ENCODE results near the gene RIPOR3.
"Not testable (repeated sequence)": the region's sequence is repeated elsewhere in the genome, so short reads cannot be mapped to it uniquely, and the experiment has no call there.

Gene RIPOR3

DNA sequence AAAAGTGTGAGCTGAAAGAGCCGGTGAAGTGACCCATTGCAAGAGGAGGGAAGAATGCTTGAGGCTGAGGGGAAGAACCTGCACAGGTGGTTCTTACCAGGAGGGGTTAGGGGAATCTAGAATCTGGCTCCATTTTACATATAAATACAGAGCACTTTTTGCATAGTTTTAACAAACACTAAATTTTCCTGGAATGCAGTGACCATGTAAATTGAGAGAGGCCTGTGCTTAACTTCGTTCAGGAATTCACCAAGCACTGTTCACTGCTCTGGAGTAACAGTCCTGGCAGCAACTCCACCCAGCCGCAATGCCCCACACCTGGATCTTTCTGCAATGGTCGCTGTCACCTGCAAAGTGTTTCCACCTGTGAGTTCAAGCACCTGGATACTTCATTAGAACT is 13.2 kb upstream of the RIPOR3 start:
- DNase-seq: no peak

DNA sequence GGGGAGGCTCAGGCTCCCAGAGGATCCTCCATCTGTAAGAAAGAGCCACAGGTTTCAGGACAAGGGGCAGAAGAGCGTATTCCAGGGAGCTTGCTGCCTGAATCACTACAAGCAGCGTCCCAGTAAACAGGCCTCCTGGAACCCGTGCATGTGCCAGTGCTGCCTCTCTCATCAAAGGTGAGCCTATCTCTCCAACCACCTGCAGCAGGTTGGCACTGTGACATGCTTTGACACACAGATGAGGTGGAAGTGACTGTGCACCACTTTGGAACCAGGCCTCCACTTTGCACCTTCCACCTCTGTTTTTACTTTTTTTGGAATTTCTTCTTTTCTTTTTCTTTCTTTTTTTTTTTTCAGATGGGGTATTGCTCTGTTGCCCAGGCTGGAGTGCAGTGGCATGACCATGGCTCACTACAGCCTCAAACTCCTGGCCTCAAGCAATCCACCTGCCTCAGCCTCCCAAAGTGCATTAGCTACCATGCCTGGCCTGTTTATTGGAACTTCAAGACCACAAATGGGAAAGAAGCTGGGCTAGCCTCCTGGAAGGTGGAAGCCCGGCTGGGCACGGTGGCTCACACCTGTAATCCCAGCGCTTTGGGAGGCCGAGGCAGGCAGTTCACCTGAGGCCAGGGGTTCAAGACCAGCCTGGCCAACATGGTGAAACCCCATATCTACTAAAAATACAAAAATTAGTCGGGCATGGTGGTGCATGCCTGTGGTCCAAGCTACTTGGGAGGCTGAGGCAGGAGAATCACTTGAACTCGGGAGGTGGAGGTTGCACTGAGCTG is 12.5 kb upstream of the RIPOR3 start:
- not testable (repeated sequence) for DNase-seq

GRCh38 chr20:50701041-50701963 is 10.0 kb upstream of the RIPOR3 start:
- no peak for DNase-seq

- no peak for DNase-seq
Observed at GRCh38 chr20:50699688-50700087, 8.3 kb upstream of the RIPOR3 start.

GRCh38 chr20:50698255-50698654 is 6.9 kb upstream of the RIPOR3 start:
- DNase-seq: not testable (repeated sequence)

DNA sequence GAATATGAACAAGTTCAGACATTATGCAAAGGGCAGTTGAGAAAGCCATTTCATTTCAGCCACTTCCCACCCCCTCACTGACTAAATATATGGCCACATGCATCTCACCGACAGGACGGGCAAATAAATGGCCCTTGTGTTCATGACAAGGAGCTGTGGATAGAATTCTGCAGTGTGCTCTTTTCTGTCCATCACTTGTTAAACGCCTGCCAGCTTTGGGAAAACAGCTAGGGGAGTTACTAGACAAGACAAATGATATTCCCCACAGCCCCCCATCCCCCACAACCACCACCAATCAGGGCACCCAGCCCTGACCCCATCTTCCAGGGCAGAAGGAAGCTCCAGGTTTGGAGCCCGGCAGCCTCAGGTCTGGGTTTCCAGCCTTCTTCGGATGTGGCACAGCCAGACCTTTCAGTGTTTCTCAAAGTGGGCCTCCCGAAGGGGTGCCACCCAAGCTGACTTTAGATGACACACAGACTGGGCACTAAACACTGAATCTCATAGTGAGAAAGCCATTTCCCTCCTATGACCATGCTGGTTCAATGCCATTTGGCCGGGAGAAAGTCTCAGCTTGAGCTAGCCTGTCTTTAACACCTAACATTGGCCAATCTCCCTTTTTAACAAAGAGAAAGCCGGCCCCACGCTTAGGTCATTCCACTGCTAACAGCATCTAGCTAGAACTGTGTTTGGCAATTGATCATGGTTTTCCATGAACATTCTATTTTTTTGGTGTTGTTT is 4.0 kb upstream of the RIPOR3 start:
- no peak for DNase-seq

- DNase-seq: no peak
Observed at GRCh38 chr20:50694379-50695134, 3.2 kb upstream of the RIPOR3 start.

GRCh38 chr20:50693001-50693400 is 1.7 kb upstream of the RIPOR3 start:
- no peak for DNase-seq

- no peak for DNase-seq
Observed at GRCh38 chr20:50692552-50692933, 1.2 kb upstream of the RIPOR3 start.

- no peak for DNase-seq
Observed at GRCh38 chr20:50691573-50692551, 520 bp upstream of the RIPOR3 start.

DNA sequence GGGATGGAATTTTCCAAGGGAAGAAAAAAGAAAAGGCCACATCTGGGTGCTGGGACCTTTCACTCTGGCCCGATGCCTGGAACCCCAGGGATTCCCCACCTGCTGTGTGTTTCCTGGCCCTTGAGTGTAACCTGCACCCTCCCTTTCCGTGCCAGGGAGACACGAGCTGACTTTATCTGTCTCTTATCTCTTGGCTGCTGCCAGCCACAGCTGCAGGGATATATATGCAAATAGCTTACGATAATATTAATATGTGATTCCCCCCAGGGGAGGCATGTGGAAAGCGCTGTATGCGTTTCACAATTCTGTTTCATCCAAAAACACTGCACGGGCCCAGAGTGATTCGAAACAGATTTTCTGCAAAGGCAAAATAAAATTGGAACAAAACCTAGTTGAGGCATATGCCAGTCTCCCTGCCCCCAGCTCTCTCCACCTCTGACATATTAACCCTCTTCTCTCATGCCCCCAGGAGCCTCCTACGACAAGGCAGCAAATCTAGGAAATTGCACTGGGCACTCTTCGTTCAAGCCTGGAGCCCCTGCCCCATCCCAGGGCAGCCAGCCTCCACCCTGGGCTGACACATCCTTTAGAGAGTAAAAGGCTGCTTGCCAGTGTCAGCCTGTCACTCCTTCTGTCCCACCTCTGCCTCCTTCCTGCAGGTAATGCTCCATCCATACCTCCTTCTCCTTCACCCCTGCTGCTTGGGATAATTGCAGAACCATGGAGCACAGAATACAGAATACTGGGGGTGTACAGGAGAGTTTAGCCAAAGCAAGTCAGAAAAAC is 1.3 kb downstream of the RIPOR3 start:
- DNase-seq: no peak

DNA sequence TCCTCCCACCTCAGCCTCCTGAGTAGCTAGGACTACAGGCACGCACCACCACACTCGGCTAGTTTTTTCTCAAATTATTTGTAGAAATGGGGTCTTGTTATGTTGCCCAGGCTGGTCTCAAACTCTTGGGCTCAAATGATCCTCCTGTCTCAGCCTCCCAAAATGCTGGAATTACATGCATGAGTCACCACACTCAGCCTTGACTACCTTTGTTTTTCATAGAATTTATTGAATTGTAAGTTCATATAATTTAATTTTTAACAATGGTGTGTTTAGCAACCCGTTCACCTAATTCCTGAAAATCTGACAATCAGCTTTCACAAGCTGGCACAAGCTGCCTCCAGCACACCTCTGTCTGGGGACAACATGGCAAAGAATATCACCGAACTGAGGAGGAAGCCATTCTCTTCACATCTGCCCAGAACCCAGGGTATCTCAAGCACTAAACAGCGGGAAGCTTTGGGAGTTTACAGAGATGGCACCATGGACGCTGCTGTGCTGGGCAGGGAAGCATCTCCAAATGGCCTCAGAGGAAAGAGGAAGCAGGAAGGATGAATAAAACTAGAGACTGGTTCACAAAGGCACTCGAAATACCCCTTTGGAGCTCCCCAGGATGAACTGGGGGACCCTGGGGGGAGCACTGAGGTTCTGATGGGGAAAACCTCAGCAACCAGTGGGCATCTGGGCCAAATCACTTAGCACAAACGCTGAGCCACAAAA is 2.9 kb downstream of the RIPOR3 start:
- no peak for DNase-seq

DNA sequence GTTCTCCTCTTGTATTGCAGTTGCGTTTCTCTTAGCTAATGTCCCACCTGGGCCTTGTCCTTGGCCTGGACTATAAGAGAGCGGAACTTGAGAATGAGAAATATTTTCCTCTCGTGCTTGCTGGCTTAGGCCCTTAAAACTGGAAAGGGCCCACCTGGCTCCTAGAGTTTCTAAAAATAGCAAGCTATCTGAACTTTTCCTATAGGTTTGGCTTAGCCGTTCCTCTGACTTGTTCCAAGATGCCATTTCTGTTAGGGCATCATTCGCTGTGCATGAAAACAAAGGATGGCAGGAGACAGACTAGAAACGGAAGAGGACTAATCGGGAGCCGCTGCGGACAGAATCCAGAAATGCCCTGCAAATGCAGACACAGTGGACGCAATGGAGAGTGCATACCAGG is 4.5 kb downstream of the RIPOR3 start:
- DNase-seq: no peak

DNA sequence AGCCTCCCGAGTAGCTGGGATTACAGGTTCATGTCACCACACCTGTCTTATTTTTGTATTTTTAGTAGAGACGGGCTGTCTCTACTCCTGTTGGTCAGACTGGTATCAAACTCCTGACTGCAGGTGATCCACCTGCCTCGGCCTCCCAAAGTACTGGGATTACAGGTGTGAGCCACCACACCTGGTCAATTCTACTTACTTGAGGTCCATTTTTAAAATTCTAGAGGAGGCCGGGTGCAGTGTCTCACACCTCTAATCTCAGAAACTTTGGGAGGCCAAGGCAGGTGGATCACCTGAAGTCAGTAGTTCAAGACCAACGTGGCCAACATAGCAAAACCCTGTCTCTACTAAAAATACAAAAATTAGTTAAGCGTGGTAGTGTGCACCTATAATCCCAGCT is 7.8 kb downstream of the RIPOR3 start:
- DNase-seq: no peak

DNA sequence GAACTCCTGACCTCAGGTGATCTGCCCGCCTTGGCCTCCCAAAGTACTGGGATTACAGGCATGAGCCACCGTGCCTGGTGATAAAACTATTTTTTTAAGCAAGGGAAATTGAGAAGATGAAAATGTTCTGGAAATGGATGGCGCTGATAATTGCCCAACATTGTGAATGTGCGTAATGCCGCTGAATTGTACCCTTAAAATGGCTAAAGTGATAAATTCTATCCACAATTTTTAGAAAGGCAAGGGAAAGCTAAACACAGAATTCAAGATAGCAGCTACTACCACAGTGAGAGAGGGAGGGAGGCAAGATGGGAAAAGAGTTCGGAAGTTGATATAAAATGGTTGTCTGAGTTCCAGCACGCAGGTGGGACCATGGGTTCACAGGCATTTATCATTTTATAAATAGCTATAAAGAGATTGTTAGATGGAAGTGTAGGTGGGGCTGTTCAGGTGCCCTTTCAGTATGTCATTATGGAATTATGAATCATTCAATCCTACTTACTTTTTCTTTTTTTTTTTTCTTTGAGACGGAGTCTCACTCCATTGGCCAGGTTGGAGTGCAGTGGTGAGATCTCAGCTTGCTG is 8.3 kb downstream of the RIPOR3 start:
- no peak for DNase-seq

- DNase-seq: no peak
Observed at GRCh38 chr20:50682065-50682464, 9.3 kb downstream of the RIPOR3 start.

DNA sequence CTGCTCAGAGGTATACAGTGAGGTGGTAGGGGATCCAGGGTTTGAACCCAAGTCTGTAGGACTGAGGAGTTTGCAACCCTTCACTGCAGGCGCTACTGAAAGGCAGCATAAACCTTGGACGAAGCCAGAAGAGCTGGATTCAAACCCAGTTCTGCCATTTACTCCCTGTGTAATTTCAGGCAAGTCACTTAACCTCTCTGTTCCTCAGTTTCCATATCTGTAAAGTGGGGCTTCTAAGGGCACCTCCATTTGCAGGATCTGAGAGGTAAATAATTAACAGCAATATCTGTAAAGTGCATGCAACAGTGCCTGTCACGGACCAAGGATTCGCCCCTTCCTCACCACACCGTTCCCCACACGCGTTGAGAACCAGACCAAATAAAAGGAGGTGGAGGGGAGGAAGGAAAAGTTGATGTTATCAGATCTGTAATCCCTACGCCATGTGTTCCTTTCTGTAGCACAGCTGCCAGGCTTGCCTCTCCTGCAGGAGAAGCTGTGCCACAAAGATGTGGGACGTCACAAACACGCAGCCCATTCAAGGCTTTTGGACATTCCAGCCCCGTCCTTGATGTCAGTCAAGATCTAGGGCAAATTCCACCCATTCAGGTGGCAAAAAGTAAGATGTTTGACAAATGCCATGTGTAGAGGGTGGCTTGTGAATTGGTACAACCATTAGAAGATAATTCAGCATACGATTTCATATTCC is 9.8 kb downstream of the RIPOR3 start:
- DNase-seq: no peak

DNA sequence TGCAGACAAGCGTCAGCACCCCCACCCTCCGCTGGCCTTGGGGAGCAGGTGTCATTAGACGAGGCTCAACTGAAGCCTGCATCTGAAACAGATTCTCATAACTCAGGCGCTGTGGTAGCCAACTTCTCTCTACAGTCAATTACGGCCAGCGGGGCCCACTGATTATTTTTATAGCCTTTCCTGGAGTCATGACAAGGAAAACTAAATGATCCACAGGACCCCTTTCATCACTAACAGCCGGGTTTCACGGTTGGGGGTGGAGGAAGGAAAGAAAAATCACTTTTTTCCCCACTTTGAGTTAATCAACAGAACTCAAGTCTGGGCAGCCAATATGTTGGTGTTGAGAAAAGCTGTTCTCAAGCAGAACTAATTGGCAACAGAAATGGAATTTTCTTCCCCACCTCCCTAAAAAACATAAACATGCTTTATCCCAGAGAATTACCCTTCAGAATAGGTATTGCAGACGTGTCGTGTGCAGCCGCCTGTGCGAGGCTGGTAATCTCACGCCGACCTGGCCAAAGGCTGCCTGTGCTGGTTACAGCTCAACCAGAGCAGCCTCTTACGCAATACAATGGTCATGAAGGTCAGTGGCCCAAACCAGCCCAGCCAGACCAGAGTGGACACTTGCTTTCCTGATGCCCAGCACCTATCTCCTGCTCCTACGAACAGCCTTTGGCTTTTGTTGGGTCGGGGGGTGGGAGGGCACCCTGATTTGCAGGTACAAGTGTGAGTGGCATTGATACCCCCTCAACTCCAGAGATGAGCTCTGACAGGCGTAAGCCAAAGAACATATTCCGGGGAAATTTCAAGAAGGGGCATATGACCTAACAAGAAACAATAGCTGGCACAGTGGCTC is 11.0 kb downstream of the RIPOR3 start:
- DNase-seq: no peak
